ENCODE measurements around the gene PSMD1. TPM values are rescaled to one million over a fixed set of nuclear protein-coding genes. Genes with fewer than 3 reads are reported as not detected.

PSMD1 gene
- total RNA-seq, 4 donors from 2014 or later, result 24.3 to 85.3 (median 74.7) TPM

DNA sequence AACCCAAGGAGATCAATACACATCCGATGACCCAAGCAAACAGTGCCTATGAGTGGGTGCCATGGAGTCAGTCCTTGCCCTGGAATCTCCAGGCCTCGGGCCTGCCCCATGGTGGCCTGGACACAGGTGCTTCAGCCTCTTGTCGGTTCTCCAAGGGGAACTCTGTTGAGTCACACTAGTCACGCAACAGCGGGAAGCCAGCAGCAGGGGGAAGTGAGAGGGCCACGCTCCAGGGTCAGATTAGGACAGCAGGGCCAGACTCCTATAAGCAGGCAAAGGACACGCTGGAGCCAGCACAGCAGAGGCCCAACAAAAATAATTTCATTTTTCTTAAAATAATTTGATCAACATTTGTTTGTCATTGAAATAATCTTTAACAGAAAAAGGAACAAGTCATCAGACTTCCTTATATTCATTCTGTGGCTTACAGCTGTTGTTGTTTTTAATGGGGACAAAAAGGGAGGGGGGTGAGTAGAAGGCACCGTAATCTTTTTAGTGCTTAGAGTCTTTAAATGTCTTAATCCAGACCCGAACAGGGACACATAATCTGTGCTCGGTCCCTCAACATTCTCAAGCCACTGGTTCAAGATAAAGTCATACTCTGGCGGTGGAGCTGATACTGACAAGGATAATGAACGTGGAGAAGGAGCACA lies 125.3 kb downstream of the PSMD1 start:
- in situ Hi-C loops (cut with MboI; ENCODE audit: low pct_ligation_motif_present in 1 of 4, low pct_unique_long_range_greater_than_20kb in 1 of 4, low sequenced_read_pairs in 3 of 4), result no loop called here
- Histone ChIP-seq H3K4me3 (no peak overlapping the region), H3K4me1 (peaks cover 0 to 8% (median 1%) of the 10 kb centered on the region in 4 donors), H3K36me3 (no peaks in the 10 kb centered on the region), H3K9me3 (no peaks in the 10 kb centered on the region), H3K27me3 (no peaks in the 10 kb centered on the region), H3K27ac (peak overlapping the region in 3 of 4 donors; percentile 9 to 35 (median 22))
- DNase-seq, result peak; percentile 46
- TF ChIP-seq POLR2AphosphoS5 (IDR thresholded peaks at IDR 0.05), result no peak
- TF ChIP-seq POLR2A (IDR thresholded peaks at IDR 0.05), result no peak
- TF ChIP-seq, protein P1, sequence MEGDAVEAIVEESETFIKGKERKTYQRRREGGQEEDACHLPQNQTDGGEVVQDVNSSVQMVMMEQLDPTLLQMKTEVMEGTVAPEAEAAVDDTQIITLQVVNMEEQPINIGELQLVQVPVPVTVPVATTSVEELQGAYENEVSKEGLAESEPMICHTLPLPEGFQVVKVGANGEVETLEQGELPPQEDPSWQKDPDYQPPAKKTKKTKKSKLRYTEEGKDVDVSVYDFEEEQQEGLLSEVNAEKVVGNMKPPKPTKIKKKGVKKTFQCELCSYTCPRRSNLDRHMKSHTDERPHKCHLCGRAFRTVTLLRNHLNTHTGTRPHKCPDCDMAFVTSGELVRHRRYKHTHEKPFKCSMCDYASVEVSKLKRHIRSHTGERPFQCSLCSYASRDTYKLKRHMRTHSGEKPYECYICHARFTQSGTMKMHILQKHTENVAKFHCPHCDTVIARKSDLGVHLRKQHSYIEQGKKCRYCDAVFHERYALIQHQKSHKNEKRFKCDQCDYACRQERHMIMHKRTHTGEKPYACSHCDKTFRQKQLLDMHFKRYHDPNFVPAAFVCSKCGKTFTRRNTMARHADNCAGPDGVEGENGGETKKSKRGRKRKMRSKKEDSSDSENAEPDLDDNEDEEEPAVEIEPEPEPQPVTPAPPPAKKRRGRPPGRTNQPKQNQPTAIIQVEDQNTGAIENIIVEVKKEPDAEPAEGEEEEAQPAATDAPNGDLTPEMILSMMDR (IDR thresholded peaks at IDR 0.05), result no peak
- TF ChIP-seq EP300 (IDR thresholded peaks at IDR 0.05; ENCODE audit: low read depth), result no peak
- intact Hi-C loops (cut with DNase I; ENCODE audit: low total_unique reads), result no loop called here
- 74 to 84% methylated on average over 7 to 11 of the region's 12 CpGs for WGBS, 2 donors (ENCODE audit: low coverage in 1 of 2)

GRCh38 chr2:231182513-231182899 lies 125.8 kb downstream of the PSMD1 start:
- in situ Hi-C loops (cut with MboI; ENCODE audit: low pct_ligation_motif_present in 1 of 4, low pct_unique_long_range_greater_than_20kb in 1 of 4, low sequenced_read_pairs in 3 of 4), result no loop called here
- DNase-seq, result no peak

GRCh38 chr2:231183851-231184250 lies 127.2 kb downstream of the PSMD1 start:
- H3K9me3 ChIP-seq, result no peaks in the 10 kb centered on the region
- H3K4me3 ChIP-seq, result no peak overlapping the region
- intact Hi-C loops (cut with DNase I; ENCODE audit: low total_unique reads) (no loop called here), in situ Hi-C loops (cut with MboI; ENCODE audit: low pct_ligation_motif_present in 1 of 4, low pct_unique_long_range_greater_than_20kb in 1 of 4, low sequenced_read_pairs in 3 of 4) (no loop called here)
- peaks cover 0 to 2% (median 0%) of the 10 kb centered on the region in 4 donors for H3K4me1 ChIP-seq
- H3K27ac ChIP-seq, result no peak overlapping the region
- 90 to 92% methylated on average over 6 to 8 of the region's 8 CpGs for WGBS, 2 donors (ENCODE audit: low coverage in 1 of 2)
- no peaks in the 10 kb centered on the region for H3K27me3 ChIP-seq
- no peak for DNase-seq
- no peak for TF ChIP-seq POLR2AphosphoS5 (IDR thresholded peaks at IDR 0.05)
- no peak for TF ChIP-seq EP300 (IDR thresholded peaks at IDR 0.05; ENCODE audit: low read depth)
- no peak for TF ChIP-seq POLR2A (IDR thresholded peaks at IDR 0.05)
- TF ChIP-seq, protein P1 (IDR thresholded peaks at IDR 0.05), result no peak
- H3K36me3 ChIP-seq, result no peaks in the 10 kb centered on the region

More at GRCh38 chr2:231182513-231182899, 125.8 kb downstream of the PSMD1 start:
- Histone ChIP-seq H3K27ac (peak overlapping the region in 3 of 4 donors; percentile 9 to 26 (median 22)), H3K4me1 (peaks cover 0 to 3% (median 1%) of the 10 kb centered on the region in 4 donors), H3K27me3 (no peaks in the 10 kb centered on the region), H3K9me3 (no peaks in the 10 kb centered on the region), H3K36me3 (no peaks in the 10 kb centered on the region), H3K4me3 (no peak overlapping the region)
- no peak for TF ChIP-seq POLR2AphosphoS5 (IDR thresholded peaks at IDR 0.05)
- TF ChIP-seq, protein P1 (IDR thresholded peaks at IDR 0.05), result no peak
- no peak for TF ChIP-seq POLR2A (IDR thresholded peaks at IDR 0.05)
- TF ChIP-seq EP300 (IDR thresholded peaks at IDR 0.05; ENCODE audit: low read depth), result no peak
- intact Hi-C loops (cut with DNase I; ENCODE audit: low total_unique reads), result no loop called here
- 82 to 100% methylated on average over 1 to 8 of the region's 8 CpGs for WGBS, 2 donors (ENCODE audit: low coverage in 1 of 2)

GRCh38 chr2:231184319-231184718 lies 127.7 kb downstream of the PSMD1 start:
- 95% methylated on average over 4 of the region's 4 CpGs; no CpG with 5 or more reads in 1 of the 2 donors for WGBS, 2 donors (ENCODE audit: low coverage in 1 of 2)
- TF ChIP-seq EP300 (IDR thresholded peaks at IDR 0.05; ENCODE audit: low read depth) (no peak), POLR2A (IDR thresholded peaks at IDR 0.05) (no peak), POLR2AphosphoS5 (IDR thresholded peaks at IDR 0.05) (no peak)
- TF ChIP-seq, protein P1 (IDR thresholded peaks at IDR 0.05), result no peak
- Histone ChIP-seq H3K27ac (no peak overlapping the region), H3K4me3 (no peak overlapping the region), H3K36me3 (no peaks in the 10 kb centered on the region), H3K27me3 (no peaks in the 10 kb centered on the region), H3K9me3 (no peaks in the 10 kb centered on the region), H3K4me1 (peaks cover 0 to 2% (median 0%) of the 10 kb centered on the region in 4 donors)
- in situ Hi-C loops (cut with MboI; ENCODE audit: low pct_ligation_motif_present in 1 of 4, low pct_unique_long_range_greater_than_20kb in 1 of 4, low sequenced_read_pairs in 3 of 4), result no loop called here
- no peak for DNase-seq
- intact Hi-C loops (cut with DNase I; ENCODE audit: low total_unique reads), result no loop called here
